ENCODE data around the gene AGAP3. TPM values are rescaled to one million over a fixed set of nuclear protein-coding genes. Genes with fewer than 3 reads are reported as not detected.
A peak's percentile ranks its signal among the peaks of the same experiment; 100 is the strongest.

AGAP3 gene
- total RNA-seq, 1 experiment from 2014 or later = 103 TPM

DNA sequence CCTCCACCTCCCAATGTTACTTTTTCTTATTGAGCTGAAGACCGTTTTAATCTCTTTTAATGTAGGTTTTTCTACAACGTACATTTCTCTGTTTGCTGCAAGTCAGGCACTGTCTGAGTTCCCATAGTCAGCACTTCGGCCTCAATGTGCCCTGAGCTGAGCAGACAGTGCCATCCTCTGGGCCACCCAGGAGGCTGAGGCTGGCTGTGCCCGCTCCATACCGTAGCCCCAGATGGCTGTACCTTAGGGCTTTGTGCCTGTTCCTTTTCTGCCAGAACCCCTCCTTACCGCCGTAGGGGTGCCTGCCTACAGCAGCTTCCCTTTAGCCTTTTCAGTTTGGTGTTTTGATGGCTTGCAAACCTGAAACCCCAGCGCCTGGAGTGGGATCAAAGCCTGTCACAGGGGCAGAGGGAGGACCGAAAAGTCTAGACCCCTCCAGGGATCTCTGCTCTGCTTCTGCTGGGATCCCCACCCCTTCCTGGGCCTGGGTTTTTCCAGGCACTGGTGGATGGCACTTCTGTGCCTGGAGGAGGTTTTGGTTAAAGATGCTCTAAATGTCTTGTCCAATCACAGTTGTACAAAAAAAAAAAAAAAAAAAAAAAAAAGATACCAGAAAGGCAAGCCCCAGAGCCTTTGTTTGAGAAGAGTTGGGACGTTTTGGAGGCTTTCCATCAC is 9.0 kb downstream of the AGAP3 start:
- in situ Hi-C loops (cut with HindIII; ENCODE audit: low pct_unique_long_range_greater_than_20kb, low sequenced_read_pairs) = no loop called here
- H3K27ac ChIP-seq (ENCODE audit: low read length) = no peak overlapping the region

GRCh38 chr7:151095828-151096475 is 9.7 kb downstream of the AGAP3 start:
- Histone ChIP-seq H3K36me3 (ENCODE audit: control insufficient read depth, insufficient read depth, low read length) (no peaks in the 10 kb centered on the region), H3K9me3 (ENCODE audit: control insufficient read depth, insufficient read depth, low read depth, low read length) (no peaks in the 10 kb centered on the region), H3K27me3 (ENCODE audit: control insufficient read depth, insufficient read depth, low read length) (no peaks in the 10 kb centered on the region), H3K27ac (ENCODE audit: low read length) (no peak overlapping the region), H3K4me3 (ENCODE audit: low read depth in 2 of 2, low read length in 2 of 2) (no peak overlapping the region), H3K4me1 (ENCODE audit: control insufficient read depth, insufficient read depth, low read length) (0 out of 2 replicates have a peak, but pooled peaks cover 2% of the 10 kb centered on the region)
- POLR2A ChIA-PET = no interaction called here
- in situ Hi-C loops (cut with HindIII; ENCODE audit: low pct_unique_long_range_greater_than_20kb, low sequenced_read_pairs) (no loop called here), intact Hi-C loops (cut with micrococcal nuclease; ENCODE audit: unreplicated experiment) (no loop called here)
- TF ChIP-seq POLR2AphosphoS5 (IDR thresholded peaks at IDR 0.05; ENCODE audit: low read depth, low read length) = no peak
- no peak for TF ChIP-seq SIN3A (IDR thresholded peaks at IDR 0.05; ENCODE audit: borderline replicate concordance, insufficient read depth, low read depth, low read length)
- TF ChIP-seq TCF7L2 (IDR thresholded peaks at IDR 0.05; ENCODE audit: low read depth, low read length) = no peak
- TF ChIP-seq, protein P1, sequence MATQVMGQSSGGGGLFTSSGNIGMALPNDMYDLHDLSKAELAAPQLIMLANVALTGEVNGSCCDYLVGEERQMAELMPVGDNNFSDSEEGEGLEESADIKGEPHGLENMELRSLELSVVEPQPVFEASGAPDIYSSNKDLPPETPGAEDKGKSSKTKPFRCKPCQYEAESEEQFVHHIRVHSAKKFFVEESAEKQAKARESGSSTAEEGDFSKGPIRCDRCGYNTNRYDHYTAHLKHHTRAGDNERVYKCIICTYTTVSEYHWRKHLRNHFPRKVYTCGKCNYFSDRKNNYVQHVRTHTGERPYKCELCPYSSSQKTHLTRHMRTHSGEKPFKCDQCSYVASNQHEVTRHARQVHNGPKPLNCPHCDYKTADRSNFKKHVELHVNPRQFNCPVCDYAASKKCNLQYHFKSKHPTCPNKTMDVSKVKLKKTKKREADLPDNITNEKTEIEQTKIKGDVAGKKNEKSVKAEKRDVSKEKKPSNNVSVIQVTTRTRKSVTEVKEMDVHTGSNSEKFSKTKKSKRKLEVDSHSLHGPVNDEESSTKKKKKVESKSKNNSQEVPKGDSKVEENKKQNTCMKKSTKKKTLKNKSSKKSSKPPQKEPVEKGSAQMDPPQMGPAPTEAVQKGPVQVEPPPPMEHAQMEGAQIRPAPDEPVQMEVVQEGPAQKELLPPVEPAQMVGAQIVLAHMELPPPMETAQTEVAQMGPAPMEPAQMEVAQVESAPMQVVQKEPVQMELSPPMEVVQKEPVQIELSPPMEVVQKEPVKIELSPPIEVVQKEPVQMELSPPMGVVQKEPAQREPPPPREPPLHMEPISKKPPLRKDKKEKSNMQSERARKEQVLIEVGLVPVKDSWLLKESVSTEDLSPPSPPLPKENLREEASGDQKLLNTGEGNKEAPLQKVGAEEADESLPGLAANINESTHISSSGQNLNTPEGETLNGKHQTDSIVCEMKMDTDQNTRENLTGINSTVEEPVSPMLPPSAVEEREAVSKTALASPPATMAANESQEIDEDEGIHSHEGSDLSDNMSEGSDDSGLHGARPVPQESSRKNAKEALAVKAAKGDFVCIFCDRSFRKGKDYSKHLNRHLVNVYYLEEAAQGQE (IDR thresholded peaks at IDR 0.05; ENCODE audit: insufficient read depth in 1 of 2, low read depth in 2 of 2, low read length in 1 of 2) = no peak
- TF ChIP-seq, protein P2, sequence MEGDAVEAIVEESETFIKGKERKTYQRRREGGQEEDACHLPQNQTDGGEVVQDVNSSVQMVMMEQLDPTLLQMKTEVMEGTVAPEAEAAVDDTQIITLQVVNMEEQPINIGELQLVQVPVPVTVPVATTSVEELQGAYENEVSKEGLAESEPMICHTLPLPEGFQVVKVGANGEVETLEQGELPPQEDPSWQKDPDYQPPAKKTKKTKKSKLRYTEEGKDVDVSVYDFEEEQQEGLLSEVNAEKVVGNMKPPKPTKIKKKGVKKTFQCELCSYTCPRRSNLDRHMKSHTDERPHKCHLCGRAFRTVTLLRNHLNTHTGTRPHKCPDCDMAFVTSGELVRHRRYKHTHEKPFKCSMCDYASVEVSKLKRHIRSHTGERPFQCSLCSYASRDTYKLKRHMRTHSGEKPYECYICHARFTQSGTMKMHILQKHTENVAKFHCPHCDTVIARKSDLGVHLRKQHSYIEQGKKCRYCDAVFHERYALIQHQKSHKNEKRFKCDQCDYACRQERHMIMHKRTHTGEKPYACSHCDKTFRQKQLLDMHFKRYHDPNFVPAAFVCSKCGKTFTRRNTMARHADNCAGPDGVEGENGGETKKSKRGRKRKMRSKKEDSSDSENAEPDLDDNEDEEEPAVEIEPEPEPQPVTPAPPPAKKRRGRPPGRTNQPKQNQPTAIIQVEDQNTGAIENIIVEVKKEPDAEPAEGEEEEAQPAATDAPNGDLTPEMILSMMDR (IDR thresholded peaks at IDR 0.05) = no peak
- no TSS peak for BruUV-seq (replicated peaks)
- ATAC-seq (no peak), DNase-seq (ENCODE audit: low read depth, low spot score) (no peak)
- CTCF ChIA-PET = no interaction called here

More for the DNA sequence above, 9.0 kb downstream of the AGAP3 start:
- intact Hi-C loops (cut with micrococcal nuclease; ENCODE audit: unreplicated experiment) = no loop called here
- H3K9me3 ChIP-seq (ENCODE audit: control insufficient read depth, insufficient read depth, low read depth, low read length) = no peaks in the 10 kb centered on the region
- CTCF ChIA-PET = interaction anchor here (0.5 to 0.7 kb wide), 2 partner anchors 18 to 34 kb away, joined by 3 to 4 read pairs; no protein-coding TSS in a partner anchor
- H3K36me3 ChIP-seq (ENCODE audit: control insufficient read depth, insufficient read depth, low read length) = no peaks in the 10 kb centered on the region
- DNase-seq (ENCODE audit: low read depth, low spot score) (no peak), ATAC-seq (peak; percentile 58; the same call in 1 of the 2 replicates)
- BruUV-seq (replicated peaks) = no TSS peak
- 0 out of 2 replicates have a peak, but pooled peaks cover 4% of the 10 kb centered on the region for H3K4me1 ChIP-seq (ENCODE audit: control insufficient read depth, insufficient read depth, low read length)
- POLR2A ChIA-PET = interaction anchor here (0.7 to 0.8 kb wide), 2 partner anchors 33 to 62 kb away, joined by 3 to 15 read pairs; no protein-coding TSS in a partner anchor
- H3K4me3 ChIP-seq (ENCODE audit: low read depth in 2 of 2, low read length in 2 of 2) = no peak overlapping the region
- no peaks in the 10 kb centered on the region for H3K27me3 ChIP-seq (ENCODE audit: control insufficient read depth, insufficient read depth, low read length)
- TF ChIP-seq, protein P1 (IDR thresholded peaks at IDR 0.05; ENCODE audit: insufficient read depth in 1 of 2, low read depth in 2 of 2, low read length in 1 of 2) = no peak
- no peak for TF ChIP-seq SIN3A (IDR thresholded peaks at IDR 0.05; ENCODE audit: borderline replicate concordance, insufficient read depth, low read depth, low read length)
- no peak for TF ChIP-seq TCF7L2 (IDR thresholded peaks at IDR 0.05; ENCODE audit: low read depth, low read length)
- no peak for TF ChIP-seq POLR2AphosphoS5 (IDR thresholded peaks at IDR 0.05; ENCODE audit: low read depth, low read length)
- TF ChIP-seq, protein P2 (IDR thresholded peaks at IDR 0.05) = no peak

Data from Panc1 (cell line).